ENCODE results near the gene THSD4.

Gene THSD4

GRCh38 chr15:71677352-71677751 is 562.1 kb downstream of the THSD4 start:
- DNase-seq (ENCODE audit: insufficient read length) = no peak
- TF ChIP-seq TAF1 (IDR thresholded peaks at IDR 0.05; ENCODE audit: borderline replicate concordance, low read depth, low read length) (no peak), POLR2AphosphoS5 (IDR thresholded peaks at IDR 0.05; ENCODE audit: low read depth, low read length) (no peak), POLR2A (IDR thresholded peaks at IDR 0.05; ENCODE audit: low read depth, low read length) (no peak)
- no peak for FAIRE-seq

DNA sequence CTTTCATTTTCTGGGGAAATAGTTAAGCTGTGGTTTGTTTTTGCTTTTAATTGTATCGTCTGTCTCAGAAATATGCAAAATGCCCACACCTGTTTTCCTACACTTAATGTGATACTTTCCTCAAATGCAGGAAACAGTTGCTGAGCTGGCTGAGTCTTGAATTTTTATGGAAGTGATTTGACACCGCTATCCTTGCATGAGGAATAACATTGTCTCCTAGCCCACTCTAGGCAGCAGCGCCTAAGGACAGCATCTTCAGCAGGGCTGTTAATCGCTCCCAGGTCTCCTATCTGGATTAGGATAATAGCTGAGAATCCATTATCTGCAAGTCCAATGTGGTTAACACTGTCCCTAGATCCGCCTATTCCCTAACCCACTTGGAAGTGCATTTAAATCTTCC is 562.5 kb downstream of the THSD4 start:
- FAIRE-seq = no peak
- TF ChIP-seq TAF1 (IDR thresholded peaks at IDR 0.05; ENCODE audit: borderline replicate concordance, low read depth, low read length) (no peak), POLR2AphosphoS5 (IDR thresholded peaks at IDR 0.05; ENCODE audit: low read depth, low read length) (no peak), POLR2A (IDR thresholded peaks at IDR 0.05; ENCODE audit: low read depth, low read length) (no peak)
- no peak for DNase-seq (ENCODE audit: insufficient read length)

DNA sequence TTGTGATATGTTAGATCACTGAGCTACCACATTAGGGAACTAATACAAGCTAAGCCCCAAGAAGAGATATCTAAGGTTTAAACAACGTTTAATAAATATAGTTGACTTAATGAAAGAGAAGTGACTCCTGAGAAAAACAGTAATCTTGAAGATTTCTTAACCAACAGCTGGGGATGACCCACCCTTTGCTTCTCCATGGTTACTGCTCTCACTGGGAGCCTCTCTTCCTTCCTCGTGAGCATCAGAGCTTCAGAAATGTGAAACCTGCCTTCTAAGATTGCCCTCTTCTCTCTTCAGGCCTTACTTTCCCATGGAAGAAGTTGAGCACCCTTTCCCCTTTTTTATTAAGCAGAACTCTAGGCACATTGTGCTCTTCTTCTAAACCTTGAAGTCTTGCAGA is 562.9 kb downstream of the THSD4 start:
- no peak for TF ChIP-seq TAF1 (IDR thresholded peaks at IDR 0.05; ENCODE audit: borderline replicate concordance, low read depth, low read length)
- no peak for TF ChIP-seq POLR2A (IDR thresholded peaks at IDR 0.05; ENCODE audit: low read depth, low read length)
- TF ChIP-seq POLR2AphosphoS5 (IDR thresholded peaks at IDR 0.05; ENCODE audit: low read depth, low read length) = no peak
- DNase-seq (ENCODE audit: insufficient read length) (no peak), FAIRE-seq (peak; percentile 70)

DNA sequence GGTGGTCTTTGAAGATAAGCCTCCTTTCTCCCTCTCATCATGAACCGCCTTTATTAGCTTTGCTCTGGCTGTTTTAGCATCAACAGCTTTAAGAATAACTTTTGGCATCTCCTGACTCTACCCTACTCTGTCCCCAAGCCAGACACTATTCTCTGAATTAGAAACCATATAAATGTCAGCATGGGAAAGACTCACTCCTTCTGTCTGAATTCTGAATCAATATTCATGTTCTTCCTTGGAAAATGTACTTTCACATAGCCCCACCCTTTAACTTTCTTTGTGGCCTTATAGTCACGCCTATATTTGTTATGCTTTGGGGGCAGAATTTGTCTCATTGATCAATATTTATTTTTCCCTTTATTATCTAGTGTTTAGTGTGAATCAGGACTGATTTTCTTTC is 563.3 kb downstream of the THSD4 start:
- TF ChIP-seq POLR2A (IDR thresholded peaks at IDR 0.05; ENCODE audit: low read depth, low read length) (no peak), TAF1 (IDR thresholded peaks at IDR 0.05; ENCODE audit: borderline replicate concordance, low read depth, low read length) (no peak), POLR2AphosphoS5 (IDR thresholded peaks at IDR 0.05; ENCODE audit: low read depth, low read length) (no peak)
- DNase-seq (ENCODE audit: insufficient read length) = no peak
- FAIRE-seq = no peak

DNA sequence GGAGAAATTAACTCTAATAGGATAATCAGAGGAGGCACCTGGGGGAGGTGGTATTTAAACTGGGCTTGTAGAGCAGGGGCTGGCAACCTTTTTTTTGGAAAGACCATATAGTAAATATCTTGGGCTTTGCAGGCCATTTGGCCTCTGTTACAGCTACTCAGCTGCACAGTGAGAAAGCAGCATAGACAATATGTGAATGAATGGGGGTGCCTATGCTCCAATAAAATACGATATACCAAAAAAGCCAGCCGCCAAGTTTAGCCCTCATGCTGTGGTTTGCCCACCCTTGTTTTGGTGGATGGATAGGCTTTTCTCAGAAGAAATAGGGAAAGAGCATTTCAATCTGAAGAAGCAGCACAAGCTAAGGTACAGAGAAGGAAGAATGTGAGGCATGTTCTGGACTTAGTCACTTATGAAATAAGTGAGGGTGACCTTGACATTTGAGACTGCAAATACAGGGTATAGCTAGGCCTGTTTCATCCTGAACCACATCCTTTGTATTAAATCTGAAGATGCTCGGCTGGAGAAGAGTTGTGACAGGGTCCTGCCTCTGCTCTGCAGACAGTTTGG is 564.0 kb downstream of the THSD4 start:
- TF ChIP-seq TAF1 (IDR thresholded peaks at IDR 0.05; ENCODE audit: borderline replicate concordance, low read depth, low read length) = no peak
- no peak for TF ChIP-seq POLR2AphosphoS5 (IDR thresholded peaks at IDR 0.05; ENCODE audit: low read depth, low read length)
- no peak for TF ChIP-seq POLR2A (IDR thresholded peaks at IDR 0.05; ENCODE audit: low read depth, low read length)
- DNase-seq (ENCODE audit: insufficient read length) (no peak), FAIRE-seq (peak; percentile 54)

DNA sequence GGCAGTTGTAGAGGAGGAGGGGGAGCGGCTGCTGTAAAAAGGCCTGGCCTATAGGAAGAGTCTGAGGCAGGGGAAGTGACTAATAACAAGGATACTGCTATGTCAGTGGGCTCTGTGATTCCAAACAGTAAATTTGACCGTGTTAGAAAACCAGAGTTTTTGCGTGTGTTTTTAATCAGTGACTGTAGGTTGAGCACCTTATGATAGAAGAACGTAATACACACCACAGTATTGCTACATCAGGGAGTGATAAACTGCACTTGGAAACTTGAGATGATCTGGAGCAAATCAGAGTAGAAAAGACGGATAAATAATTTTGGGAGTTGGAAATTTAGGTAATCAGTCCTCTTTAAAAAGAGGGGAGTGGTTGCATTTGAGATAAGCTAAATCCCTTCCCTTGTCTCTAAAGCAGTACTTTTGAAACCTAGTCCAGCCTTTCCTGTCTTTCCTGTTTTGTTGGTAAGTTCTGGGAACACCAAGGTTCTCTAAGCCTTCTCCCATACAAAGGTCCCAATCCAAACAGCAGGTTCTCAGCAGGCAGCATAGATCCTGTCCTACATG is 564.6 kb downstream of the THSD4 start:
- no peak for FAIRE-seq
- no peak for DNase-seq (ENCODE audit: insufficient read length)

GRCh38 chr15:71682001-71682400 is 566.7 kb downstream of the THSD4 start:
- TF ChIP-seq POLR2A (IDR thresholded peaks at IDR 0.05; ENCODE audit: low read depth, low read length) = no peak
- no peak for TF ChIP-seq POLR2AphosphoS5 (IDR thresholded peaks at IDR 0.05; ENCODE audit: low read depth, low read length)
- no peak for TF ChIP-seq TAF1 (IDR thresholded peaks at IDR 0.05; ENCODE audit: borderline replicate concordance, low read depth, low read length)
- FAIRE-seq = no peak
- no peak for DNase-seq (ENCODE audit: insufficient read length)

More for the DNA sequence above, 564.6 kb downstream of the THSD4 start:
- TF ChIP-seq POLR2A (IDR thresholded peaks at IDR 0.05; ENCODE audit: low read depth, low read length) = no peak
- no peak for TF ChIP-seq POLR2AphosphoS5 (IDR thresholded peaks at IDR 0.05; ENCODE audit: low read depth, low read length)
- no peak for TF ChIP-seq TAF1 (IDR thresholded peaks at IDR 0.05; ENCODE audit: borderline replicate concordance, low read depth, low read length)

- no peak for DNase-seq (ENCODE audit: insufficient read length)
- no peak for TF ChIP-seq TAF1 (IDR thresholded peaks at IDR 0.05; ENCODE audit: borderline replicate concordance, low read depth, low read length)
- TF ChIP-seq POLR2AphosphoS5 (IDR thresholded peaks at IDR 0.05; ENCODE audit: low read depth, low read length) = no peak
- TF ChIP-seq POLR2A (IDR thresholded peaks at IDR 0.05; ENCODE audit: low read depth, low read length) = no peak
- no peak for FAIRE-seq
Measured at GRCh38 chr15:71683411-71684274, 568.4 kb downstream of the THSD4 start.

DNA sequence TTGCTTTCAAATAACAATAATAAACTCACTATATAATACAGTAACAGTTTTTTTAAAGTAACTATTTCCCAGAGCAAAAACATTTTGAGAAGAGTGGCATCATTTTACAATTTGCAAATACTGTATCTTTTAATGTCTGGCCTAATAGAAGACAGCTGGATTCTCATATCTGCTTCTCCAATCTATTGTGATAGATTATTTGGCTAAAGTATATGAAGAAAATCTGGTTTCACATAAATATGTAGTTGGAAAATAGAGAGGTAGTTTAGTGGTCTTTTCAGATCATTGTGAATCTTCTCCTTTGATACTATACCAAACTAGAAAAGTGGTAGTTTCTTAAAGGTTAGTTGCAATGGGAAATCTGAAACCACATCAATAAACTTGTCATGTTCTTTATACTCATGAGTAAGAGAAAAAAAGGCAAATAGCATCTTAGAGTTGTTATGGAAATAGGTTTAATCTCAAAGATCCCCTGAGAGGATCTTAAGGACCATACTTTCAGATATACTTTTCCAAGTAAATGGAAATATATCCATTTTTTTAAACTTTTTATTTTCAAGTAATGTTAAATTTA is 570.2 kb downstream of the THSD4 start:
- DNase-seq (ENCODE audit: insufficient read length) (no peak), FAIRE-seq (no peak)
- TF ChIP-seq TAF1 (IDR thresholded peaks at IDR 0.05; ENCODE audit: borderline replicate concordance, low read depth, low read length) (no peak), POLR2AphosphoS5 (IDR thresholded peaks at IDR 0.05; ENCODE audit: low read depth, low read length) (no peak), POLR2A (IDR thresholded peaks at IDR 0.05; ENCODE audit: low read depth, low read length) (no peak)

GRCh38 chr15:71686221-71687050 is 571.2 kb downstream of the THSD4 start:
- TF ChIP-seq POLR2AphosphoS5 (IDR thresholded peaks at IDR 0.05; ENCODE audit: low read depth, low read length) (no peak), POLR2A (IDR thresholded peaks at IDR 0.05; ENCODE audit: low read depth, low read length) (no peak), TAF1 (IDR thresholded peaks at IDR 0.05; ENCODE audit: borderline replicate concordance, low read depth, low read length) (no peak)
- DNase-seq (ENCODE audit: insufficient read length) (no peak), FAIRE-seq (no peak)
